OCI-LY1 (cell line): ENCODE measurements around the gene DPPA5.

ENCODE experiments used
- H2AFZ ChIP-seq: fragments of 200-600 bp; sonication (generic), shearing (Covaris generic); 2 replicates; pipeline ENCODE4 v1.6.0; 2014; ENCODE audit warnings: antibody characterized with exemption, mild to moderate bottlenecking, low read length
- H3F3A ChIP-seq: fragments of 200-600 bp; sonication (generic), shearing (Covaris generic); 2 replicates; pipeline ENCODE4 v1.6.0; 2014; ENCODE audit warnings: mild to moderate bottlenecking, antibody characterized with exemption, low read length, moderate library complexity; ENCODE audit not compliant: insufficient read depth
- H3K27ac ChIP-seq: fragments of 200-600 bp; sonication (generic); 2 replicates; pipeline ENCODE4 v1.5.1; 2014; ENCODE audit warnings: low read length, mixed run types, mild to moderate bottlenecking, low read depth; ENCODE audit not compliant: poor library complexity, severe bottlenecking
- H3K27me3 ChIP-seq: fragments of 200-600 bp; sonication (generic); 2 replicates; pipeline ENCODE4 v1.6.0; 2014; ENCODE audit warnings: antibody characterized with exemption, mild to moderate bottlenecking, low read length, moderate library complexity; ENCODE audit not compliant: insufficient read depth
- H3K36me3 ChIP-seq: fragments of 200-600 bp; sonication (generic); 2 replicates; pipeline ENCODE4 v1.6.1; 2014; ENCODE audit warnings: mild to moderate bottlenecking, antibody characterized with exemption, low read length, moderate library complexity, mixed read lengths; ENCODE audit not compliant: insufficient read depth
- H3K4me1 ChIP-seq: fragments of 200-600 bp; sonication (generic); 2 replicates; pipeline ENCODE4 v1.5.1; 2014; ENCODE audit warnings: mild to moderate bottlenecking, low read length, moderate library complexity; ENCODE audit not compliant: insufficient read depth, severe bottlenecking
- H3K4me2 ChIP-seq: fragments of 200-600 bp; sonication (generic), shearing (Covaris generic); 2 replicates; pipeline ENCODE4 v1.6.1; 2014; ENCODE audit warnings: low read length
- H3K4me3 ChIP-seq: fragments of 200-600 bp; sonication (generic); 2 replicates; pipeline ENCODE4 v1.5.1; 2014; ENCODE audit warnings: low read length, low read depth, mild to moderate bottlenecking, mixed read lengths; ENCODE audit not compliant: poor library complexity, severe bottlenecking
- H3K79me2 ChIP-seq: fragments of 200-600 bp; shearing (Covaris generic); 2 replicates; pipeline ENCODE4 v1.6.1; 2016; ENCODE audit warnings: mixed run types, low read length, mixed read lengths; ENCODE audit not compliant: insufficient read depth
- H3K9ac ChIP-seq: fragments of 200-600 bp; sonication (generic), shearing (Covaris generic); 2 replicates; pipeline ENCODE4 v1.6.1; 2014; ENCODE audit warnings: mild to moderate bottlenecking, low read length, mixed read lengths
- H3K9me2 ChIP-seq: fragments of 200-600 bp; sonication (generic), shearing (Covaris generic); 2 replicates; pipeline ENCODE4 v1.6.1; 2014; ENCODE audit warnings: low read depth, mild to moderate bottlenecking, low read length, mixed read lengths
- H3K9me3 ChIP-seq: fragments of 200-600 bp; shearing (Covaris generic); 2 replicates; pipeline ENCODE4 v1.6.1; 2014; ENCODE audit warnings: low read length, mixed read lengths
- H4K20me1 ChIP-seq: fragments of 200-600 bp; sonication (generic), shearing (Covaris generic); 2 replicates; pipeline ENCODE4 v1.6.0; 2016; ENCODE audit warnings: mild to moderate bottlenecking, low read length; ENCODE audit not compliant: insufficient read depth
- EZH2 ChIP-seq: fragments of 200-600 bp; sonication (generic), shearing (Covaris generic); IDR thresholded peaks from 2 replicates; pipeline ENCODE4 v1.8.0; 2017; ENCODE audit warnings: borderline replicate concordance, mixed run types, mild to moderate bottlenecking, antibody characterized with exemption, low read length, moderate library complexity, mixed read lengths
- TF ChIP-seq, protein P1 (sequence below): fragments of 200-600 bp; sonication (generic), shearing (Covaris generic); IDR thresholded peaks from 2 replicates; pipeline ENCODE4 v1.5.1; 2017; ENCODE audit warnings: mild to moderate bottlenecking, antibody characterized with exemption, low read length, moderate library complexity, mixed read lengths

Gene DPPA5

GRCh38 chr6:73353636-73354593 lies at the start of gene DPPA5:
Gene DPPA5 (minus strand): TSS chr6:73354276. CDS start chr6:73354225, 51 bp downstream.
- no peaks in the 10 kb centered on the region for H3K79me2 ChIP-seq
- no peaks in the 10 kb centered on the region for H4K20me1 ChIP-seq
- no peaks in the 10 kb centered on the region for H3K27me3 ChIP-seq
- no peaks in the 10 kb centered on the region for H3F3A ChIP-seq
- no peaks in the 10 kb centered on the region; the same call in 1 of the 2 replicates for H3K36me3 ChIP-seq
- H3K27ac ChIP-seq: no peak within 1 kb of the TSS
- no peak within 1 kb of the TSS for H3K4me2 ChIP-seq
- no peaks in the 10 kb centered on the region for H3K9me2 ChIP-seq
- H2AFZ ChIP-seq: no peak within 1 kb of the TSS
- H3K9ac ChIP-seq: no peak within 1 kb of the TSS
- no peaks in the 10 kb centered on the region for H3K4me1 ChIP-seq
- H3K4me3 ChIP-seq: no peak within 1 kb of the TSS
- H3K9me3 ChIP-seq: no peaks in the 10 kb centered on the region
- no peak for TF ChIP-seq EZH2
- TF ChIP-seq, protein P1, sequence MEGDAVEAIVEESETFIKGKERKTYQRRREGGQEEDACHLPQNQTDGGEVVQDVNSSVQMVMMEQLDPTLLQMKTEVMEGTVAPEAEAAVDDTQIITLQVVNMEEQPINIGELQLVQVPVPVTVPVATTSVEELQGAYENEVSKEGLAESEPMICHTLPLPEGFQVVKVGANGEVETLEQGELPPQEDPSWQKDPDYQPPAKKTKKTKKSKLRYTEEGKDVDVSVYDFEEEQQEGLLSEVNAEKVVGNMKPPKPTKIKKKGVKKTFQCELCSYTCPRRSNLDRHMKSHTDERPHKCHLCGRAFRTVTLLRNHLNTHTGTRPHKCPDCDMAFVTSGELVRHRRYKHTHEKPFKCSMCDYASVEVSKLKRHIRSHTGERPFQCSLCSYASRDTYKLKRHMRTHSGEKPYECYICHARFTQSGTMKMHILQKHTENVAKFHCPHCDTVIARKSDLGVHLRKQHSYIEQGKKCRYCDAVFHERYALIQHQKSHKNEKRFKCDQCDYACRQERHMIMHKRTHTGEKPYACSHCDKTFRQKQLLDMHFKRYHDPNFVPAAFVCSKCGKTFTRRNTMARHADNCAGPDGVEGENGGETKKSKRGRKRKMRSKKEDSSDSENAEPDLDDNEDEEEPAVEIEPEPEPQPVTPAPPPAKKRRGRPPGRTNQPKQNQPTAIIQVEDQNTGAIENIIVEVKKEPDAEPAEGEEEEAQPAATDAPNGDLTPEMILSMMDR: no peak

- Histone ChIP-seq H3K4me2 (no peak overlapping the region), H3K27me3 (no peaks in the 10 kb centered on the region), H3K9me3 (no peaks in the 10 kb centered on the region), H3K4me3 (no peak overlapping the region), H3K36me3 (no peaks in the 10 kb centered on the region), H2AFZ (no peak overlapping the region), H3K79me2 (no peaks in the 10 kb centered on the region), H3F3A (no peaks in the 10 kb centered on the region), H3K9ac (no peak overlapping the region), H4K20me1 (no peaks in the 10 kb centered on the region), H3K4me1 (no peaks in the 10 kb centered on the region), H3K9me2 (no peaks in the 10 kb centered on the region), H3K27ac (no peak overlapping the region)
- no peak for TF ChIP-seq EZH2
- TF ChIP-seq, protein P1: no peak
Observed at GRCh38 chr6:73400656-73401055, 46.6 kb upstream of the DPPA5 start.

DNA sequence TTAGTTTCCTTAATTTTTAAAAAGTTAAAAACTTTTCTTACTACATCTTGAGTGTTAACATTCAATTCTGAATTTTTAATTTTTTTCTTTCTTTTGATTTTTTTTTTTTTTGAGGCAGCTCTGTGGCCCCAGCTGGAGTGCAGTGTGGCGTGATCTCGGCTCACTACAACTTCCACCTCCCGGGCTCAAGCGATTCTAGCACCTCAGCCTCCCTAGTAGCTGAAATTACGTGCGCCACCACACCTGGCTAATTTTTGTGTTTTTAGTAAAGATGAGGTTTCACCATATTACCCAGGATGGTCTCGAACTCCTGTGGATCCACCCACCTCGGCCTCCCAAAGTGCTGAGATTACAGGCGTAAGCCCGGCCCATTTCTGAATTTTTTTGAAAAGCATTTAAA lies 41.8 kb upstream of the DPPA5 start:
- Histone ChIP-seq H3K4me2 (no peak overlapping the region), H3K9me3 (no peaks in the 10 kb centered on the region), H3K36me3 (no peaks in the 10 kb centered on the region), H3K9ac (no peak overlapping the region), H3K79me2 (no peaks in the 10 kb centered on the region), H3K9me2 (no peaks in the 10 kb centered on the region), H3K27ac (no peak overlapping the region), H2AFZ (no peak overlapping the region), H3K4me1 (no peaks in the 10 kb centered on the region), H3K27me3 (no peaks in the 10 kb centered on the region), H4K20me1 (no peaks in the 10 kb centered on the region), H3F3A (no peaks in the 10 kb centered on the region), H3K4me3 (no peak overlapping the region)
- TF ChIP-seq, protein P1: no peak
- no peak for TF ChIP-seq EZH2
